ENCODE results near the gene PRMT3. TPM values are rescaled to one million over a fixed set of nuclear protein-coding genes. Genes with fewer than 3 reads are reported as not detected.
"Not testable (repeated sequence)": the region's sequence is repeated elsewhere in the genome, so short reads cannot be mapped to it uniquely, and the experiment has no call there.

PRMT3 gene
- total RNA-seq, 1 experiment from 2014 or later = 28.3 TPM

DNA sequence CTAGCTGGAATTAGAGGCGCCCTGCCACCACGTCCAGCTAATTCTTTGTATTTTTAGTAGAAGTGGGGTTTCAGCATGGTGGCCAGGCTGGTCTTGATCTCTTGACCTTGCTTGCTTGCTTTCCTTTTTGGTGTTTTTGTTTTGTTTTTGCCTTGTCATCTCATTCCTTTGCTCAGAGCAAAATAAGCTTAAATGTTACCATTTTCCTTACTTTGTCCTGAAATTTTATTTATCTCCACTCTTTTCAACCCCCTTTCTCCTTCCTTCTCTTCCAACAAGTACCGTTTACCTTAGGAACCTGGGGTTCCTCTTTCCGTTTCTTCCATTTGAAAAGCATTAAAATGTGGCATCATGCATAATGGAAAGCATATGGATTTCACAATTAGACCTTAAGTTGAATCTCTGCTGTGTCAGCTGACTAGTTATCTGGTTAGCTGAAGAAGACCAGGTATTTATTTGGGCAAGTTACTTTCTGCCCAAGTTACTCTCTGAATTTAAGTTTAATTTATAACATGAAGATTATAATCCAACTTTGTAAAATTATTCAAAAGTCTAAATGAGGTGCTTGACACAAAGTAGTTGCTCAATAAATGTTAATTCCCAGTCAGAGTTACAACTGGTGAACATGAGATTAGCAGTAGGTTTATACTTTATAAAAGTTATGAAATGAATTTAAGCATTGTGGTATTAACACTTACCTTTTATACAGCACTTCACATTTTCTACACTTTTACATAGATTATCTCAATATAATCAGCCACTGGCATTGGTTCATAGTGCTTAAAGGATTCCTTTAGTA is 69.7 kb downstream of the PRMT3 start:
- DNase-seq (ENCODE audit: low read depth) = no peak

DNA sequence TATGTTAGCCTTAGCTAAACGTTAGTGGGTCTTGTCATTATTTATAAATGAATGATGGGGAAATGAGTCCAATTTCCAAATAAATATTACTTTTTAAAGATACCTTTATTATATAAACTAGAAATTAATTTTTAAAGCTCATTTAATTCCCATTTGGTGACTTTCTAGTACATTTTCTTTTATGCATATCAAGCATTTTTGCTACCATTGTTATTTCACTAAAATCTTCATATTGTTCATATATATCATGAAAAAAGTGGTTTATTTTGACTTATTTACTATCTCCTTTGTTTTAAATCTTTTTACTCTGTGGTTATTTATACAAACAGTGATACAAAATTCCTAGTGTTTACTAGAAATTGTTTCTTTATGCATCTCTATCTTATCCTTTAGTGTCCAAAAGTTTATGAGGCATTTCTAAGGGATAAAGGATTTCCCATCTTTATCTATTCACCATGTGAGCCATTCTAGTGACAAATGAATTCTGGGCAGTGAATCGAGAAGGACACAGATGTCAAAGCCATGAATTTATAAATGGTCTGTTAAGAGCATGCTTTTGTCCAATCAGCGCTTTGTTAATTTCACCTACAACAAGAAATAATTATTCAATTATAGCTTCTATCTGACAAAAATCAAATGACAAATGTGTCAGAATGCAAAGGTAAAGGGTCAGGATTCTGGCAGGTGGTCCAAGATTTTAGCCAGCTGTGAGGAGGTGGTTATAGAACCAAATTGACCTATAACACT is 70.6 kb downstream of the PRMT3 start:
- no peak for DNase-seq (ENCODE audit: low read depth)

DNA sequence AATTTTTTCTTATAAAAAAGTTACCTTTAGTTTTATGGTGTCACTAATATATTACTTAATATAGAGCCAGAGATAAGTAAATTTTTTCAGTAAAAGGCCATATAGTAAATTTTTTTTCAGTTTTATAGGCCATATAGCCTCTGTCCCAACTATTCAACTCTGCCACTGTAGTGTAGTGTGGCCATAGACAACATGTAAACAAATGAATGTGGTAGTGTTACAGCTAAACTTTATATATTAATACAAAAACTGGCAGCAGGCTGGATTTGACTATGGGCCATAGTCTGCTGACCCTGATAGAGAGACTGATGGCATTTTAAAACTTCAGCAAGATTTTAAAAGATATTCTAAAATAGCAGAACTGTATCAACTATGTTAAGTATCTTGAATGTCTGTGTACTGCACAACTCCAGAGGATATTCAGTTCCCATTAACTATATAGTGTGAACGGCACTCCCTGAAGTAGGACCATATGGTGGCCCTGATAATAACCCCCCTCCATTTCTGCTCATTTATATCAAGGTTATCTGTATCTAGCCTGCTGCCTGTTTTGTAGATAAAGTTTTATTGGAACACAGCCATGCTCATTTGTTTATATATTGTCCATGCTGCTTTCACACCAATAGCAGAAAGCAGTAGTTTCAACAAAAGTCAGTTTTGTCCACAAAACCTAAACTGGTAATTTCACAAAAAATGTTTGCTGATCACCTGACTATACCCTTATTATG is 71.6 kb downstream of the PRMT3 start:
- DNase-seq (ENCODE audit: low read depth) = no peak

DNA sequence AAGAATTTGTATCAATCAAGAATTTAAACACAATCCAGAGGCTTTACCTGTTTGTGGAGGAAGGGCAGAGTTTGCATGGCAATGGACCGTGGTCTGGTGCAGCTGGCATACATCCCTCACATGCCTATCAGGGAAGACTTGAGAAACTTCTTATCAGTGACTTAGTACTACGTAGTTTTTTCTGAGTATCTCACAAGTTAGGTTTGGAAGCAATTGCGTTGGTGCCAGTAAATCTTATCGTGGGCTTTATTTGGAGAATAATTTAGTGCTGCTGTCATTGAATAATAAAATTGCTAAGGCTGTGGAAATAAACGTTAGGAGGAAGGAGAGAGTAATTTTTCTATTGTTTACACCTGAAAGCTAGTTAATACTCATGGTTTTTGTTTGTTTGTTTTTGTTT is 72.3 kb downstream of the PRMT3 start:
- DNase-seq (ENCODE audit: low read depth) = no peak

DNA sequence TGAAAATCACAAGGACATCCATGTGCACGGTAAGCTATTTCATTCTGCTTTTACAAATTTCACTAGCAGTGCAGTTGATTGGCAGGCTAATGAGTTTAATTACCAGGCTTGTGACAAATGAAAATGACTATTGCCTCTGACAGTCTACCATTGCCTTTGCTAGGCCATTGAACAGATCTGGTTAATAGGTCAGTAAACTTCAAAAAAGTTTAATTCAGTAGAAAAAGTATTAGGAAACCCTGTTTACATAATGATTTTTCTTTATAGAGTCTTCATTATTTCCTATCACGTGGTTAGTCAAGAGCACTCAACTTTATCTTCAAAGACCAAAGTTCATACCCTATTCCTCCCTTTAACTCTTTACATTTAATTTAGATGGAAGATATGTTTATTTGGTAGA is 77.0 kb downstream of the PRMT3 start:
- no peak for DNase-seq (ENCODE audit: low read depth)

DNA sequence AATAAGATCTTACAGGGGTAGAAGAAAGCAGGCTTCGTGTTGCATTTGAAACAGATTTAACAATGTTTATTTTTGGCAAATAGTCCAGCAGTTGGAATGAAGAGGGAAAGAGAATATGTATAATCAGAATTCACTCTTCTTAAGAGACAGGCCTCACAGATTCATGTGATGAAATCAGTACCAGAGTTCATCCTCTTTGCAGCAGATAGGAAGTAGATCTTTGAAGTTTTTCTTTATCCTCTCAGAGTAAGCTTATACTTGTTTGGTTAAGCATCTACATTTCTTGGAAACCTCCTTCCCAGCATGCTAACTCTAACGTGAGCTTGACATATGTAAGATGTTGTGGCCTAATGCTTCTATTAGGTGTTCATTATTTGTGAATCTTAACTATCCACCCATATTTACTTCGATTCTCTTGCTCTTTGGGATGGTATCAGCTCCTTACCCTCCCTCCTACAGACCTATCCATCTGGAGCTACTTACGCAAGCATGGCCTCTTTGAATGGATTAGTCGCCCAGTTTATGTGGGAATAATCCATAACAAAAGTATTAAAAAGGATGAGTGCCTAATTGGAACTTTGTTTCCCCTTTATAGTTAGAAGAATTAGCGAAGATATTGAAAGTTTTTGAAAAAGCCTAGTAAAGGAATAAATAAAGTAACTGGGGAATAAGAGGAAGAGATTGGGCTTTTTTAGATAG is 80.1 kb downstream of the PRMT3 start:
- DNase-seq (ENCODE audit: low read depth) = no peak

DNA sequence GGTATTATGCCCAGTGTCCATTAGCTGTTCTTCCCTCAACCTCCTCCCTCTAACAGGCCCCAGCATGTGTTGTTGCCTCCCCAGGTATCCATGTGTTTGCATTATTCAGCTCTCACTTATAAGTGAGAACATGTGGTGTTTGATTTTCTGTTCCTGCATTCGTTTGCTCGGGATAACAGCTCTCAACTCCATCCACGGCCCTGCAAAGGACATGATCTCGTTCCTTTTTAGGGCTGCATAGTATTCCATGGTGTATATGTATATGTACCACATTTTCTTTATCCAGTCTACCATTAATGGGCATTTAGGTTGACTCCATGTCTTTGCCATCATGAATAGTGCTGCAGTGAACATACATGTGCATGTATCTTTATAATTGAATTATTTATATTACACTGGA is 82.8 kb downstream of the PRMT3 start:
- DNase-seq (ENCODE audit: low read depth) = no peak

DNA sequence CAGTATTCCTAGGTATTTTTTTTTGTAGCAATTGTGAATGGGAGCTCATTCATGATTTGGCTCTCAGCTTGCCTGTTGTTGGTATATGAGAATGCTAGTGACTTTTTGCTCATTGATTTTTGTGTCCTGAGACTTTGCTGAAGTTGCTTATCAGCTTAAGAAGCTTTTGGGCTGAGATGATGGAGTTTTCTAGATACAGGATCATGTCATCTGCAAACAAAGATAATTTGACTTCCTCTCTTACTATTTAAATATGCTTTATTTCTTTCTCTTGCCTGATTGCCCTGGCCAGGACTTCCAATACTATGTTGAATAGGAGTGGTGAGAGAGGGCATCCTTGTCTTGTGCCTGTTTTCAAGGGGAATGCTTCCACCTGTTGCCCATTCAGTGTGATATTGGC is 84.4 kb downstream of the PRMT3 start:
- not testable (repeated sequence) for DNase-seq (ENCODE audit: low read depth)

DNA sequence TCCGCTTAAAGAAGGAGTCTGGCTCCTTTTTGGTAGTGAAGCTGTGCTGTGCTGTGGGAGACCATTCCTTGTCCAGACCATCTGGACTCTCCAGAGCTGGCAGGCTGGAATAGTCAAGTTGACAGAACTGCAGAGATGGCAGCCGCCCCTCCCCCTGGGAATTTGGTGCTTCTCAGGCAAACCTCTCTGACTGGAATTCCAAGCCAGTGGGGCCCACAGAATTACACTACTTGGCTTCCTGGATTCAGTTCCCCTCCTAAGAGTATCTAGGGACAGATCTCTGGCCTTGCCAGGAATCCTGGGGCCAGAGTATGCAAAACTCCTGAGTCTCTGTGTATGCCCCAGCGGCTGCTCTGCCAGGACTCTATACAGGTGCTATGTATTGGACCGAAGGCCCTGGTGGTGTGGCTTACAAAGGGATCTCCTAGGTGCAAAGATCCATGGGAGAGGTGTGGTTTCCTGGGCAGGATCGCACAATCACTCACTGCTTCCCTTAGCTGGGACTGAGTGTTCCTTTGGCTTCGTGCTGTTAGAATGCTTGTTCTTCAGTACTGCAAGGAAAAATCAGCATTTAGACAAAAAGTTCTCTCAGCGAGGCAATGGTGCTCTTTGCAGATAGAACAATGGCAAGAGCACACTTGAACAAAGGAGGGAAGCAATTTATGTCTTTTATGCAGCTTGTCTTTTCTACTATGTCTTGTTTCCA is 86.8 kb downstream of the PRMT3 start:
- no peak for DNase-seq (ENCODE audit: low read depth)

DNA sequence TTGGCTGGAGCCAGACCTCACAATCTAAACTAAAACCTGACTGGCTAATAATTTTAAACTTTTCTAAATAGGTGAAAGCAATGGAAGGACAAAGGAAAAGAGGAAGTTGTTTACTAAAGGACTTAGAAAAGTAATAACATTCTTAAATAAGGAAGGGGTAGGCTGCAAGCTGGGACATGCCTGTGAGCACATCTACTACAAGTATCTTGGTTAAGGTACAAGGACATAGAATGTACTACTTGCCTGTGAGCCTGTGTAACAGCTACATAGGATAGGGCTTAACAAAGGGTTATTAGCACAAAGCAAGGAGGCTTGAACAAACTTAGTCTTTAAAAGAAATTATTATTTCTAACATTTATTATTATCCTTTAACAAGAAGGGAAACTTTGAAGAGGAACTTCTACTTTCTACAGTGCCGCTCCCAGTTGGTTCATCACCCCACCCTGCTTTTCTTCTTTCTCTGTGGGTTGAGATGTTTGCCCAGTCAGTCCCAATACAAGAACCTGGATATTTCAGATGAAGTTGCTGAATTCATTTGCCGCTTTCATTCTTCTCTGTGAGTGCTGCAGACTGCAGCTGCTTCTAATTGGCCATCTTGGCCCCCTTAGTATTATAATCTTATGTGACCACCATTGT is 87.5 kb downstream of the PRMT3 start:
- no peak for DNase-seq (ENCODE audit: low read depth)

DNA sequence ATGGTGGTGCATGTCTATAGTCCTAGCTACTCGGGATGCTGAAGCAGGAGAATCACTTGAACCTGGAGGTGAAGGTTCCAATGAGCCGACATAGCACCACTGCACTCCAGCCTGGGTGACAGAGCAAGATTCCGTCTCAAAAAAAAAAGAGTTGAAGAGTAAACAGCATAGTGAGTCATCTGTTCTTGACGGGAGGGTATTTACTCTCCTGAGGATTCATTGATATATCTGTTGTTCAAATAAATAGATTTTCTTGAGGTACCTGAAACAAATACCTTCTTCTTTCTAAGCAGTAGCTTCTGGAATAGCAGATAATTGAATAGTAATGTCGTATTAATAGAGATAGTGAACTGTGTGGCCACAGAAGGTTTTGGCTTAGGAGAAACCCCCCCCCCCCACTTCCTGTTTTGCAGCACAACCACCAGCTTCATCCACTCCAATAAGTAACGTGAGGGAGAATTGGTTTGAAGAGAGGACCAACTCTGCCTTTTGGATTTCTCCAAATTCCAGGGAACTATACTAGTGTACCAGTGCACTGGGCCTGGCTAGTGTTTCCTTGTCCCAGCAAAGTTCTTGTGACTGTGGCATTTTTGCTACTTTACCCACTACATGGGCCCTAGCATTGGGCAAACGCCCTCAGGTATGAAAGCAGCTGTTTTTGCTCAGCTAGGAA is 90.0 kb downstream of the PRMT3 start:
- DNase-seq (ENCODE audit: low read depth) = no peak

DNA sequence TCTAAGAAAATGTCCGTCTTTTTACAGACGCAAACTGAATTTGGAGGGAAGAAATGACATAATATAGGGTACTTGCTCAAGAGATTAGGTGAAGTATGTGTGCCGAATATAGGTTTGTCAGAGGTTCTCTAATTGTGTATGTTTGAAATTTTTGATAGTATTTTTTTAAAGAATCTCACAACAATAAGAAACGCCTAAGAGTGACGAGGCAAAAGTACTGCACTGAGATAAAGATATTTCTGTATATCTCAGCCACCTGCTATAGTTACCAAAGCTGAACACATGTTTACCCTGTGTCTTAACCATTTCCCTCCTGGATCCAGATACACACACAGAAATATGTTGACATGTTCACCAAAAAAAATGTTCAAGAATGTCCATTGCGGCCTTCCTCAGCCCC is 92.0 kb downstream of the PRMT3 start:
- no peak for DNase-seq (ENCODE audit: low read depth)

DNA sequence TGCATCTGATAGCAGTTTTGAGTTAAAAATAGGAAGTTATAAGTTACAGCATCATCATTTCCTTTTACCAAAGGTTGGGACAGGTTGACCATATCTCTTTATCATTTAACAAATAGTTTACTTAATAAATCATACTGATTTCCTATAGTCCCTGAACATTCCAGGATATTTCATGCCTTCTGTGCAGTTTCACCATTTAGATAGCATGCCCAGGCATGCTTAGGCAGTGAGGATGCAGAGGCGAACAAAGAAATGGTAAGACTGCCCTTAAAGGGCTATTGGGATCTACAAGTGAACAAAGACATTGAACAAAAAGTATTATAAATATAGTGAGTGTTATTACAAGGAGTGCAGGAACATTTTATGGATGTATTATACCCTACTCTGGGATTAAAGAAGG is 96.4 kb downstream of the PRMT3 start:
- DNase-seq (ENCODE audit: low read depth) = no peak

DNA sequence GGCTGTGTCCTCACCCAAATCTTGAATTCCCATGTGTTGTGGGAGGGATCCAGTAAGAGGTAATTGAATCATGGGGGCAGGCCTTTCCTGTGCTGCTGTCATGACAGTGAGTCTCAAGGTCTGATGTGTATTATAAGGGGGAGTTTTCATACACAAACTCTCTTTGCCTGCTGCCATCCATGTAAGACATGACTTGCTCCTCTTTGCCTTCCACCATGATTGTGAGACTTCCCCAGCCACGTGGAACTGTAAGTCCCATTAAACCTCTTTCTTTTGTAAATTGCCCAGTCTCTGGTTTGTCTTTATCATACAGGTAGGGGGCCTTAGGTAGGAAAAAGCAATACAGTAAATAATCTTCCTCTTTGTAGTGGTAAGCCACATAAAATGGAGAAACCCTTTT is 96.9 kb downstream of the PRMT3 start:
- not testable (repeated sequence) for DNase-seq (ENCODE audit: low read depth)

DNA sequence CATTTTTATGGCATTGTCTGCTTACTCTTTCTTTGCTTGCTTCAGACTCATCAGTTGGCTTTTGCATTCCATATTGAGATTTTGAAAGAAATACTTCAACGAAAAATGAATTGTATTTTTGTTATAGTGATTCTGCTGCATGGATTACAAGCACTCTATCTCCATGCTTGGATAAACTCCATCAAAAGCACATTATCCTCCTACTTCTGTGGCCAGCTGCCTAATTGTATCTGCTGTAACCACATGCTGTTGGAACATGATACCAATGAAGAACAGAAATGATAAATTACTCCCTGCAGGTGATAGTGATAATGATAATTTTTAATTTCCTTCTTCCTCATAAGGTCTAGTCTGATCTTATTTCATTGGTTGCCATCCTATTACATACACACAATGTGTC is 100.8 kb downstream of the PRMT3 start:
- DNase-seq (ENCODE audit: low read depth) = no peak

DNA sequence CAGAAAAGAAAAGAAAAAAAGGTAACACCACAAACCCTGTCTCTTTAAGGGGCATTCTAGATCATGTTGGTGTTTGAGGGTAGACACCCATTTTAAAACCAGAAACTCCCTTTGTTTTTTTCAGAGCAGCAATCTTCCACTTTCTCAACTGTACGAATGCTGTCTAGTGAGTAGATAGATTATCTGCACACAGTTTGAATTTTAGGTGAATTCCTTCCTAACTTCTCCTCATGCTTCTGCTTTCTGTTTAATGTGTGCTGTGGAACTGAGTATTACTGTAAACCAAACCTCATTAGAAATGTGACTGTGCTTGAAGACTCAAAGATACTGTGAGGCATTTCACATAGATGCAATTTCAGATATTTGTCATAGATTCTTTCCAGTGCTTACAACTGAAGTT is 102.4 kb downstream of the PRMT3 start:
- no peak for DNase-seq (ENCODE audit: low read depth)

DNA sequence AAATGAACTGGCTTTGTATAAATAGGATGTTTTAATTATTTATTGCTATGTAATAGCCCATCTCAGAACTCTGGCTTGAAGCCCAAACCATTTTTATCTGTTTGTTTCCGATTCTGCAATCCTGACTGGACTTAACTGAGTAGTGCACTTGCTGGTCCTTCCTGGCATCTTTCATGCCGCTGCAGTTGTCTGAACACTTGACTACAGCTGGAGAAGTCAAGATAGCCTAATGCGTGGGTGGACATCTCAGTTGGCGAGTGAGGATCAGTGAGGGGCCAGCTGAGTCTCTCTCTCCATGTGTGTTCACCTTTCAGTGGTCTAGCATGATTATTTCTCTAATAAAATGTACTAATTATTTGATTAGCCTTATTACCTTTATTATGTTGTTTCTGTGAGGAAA is 105.8 kb downstream of the PRMT3 start:
- DNase-seq (ENCODE audit: low read depth) = no peak

DNA sequence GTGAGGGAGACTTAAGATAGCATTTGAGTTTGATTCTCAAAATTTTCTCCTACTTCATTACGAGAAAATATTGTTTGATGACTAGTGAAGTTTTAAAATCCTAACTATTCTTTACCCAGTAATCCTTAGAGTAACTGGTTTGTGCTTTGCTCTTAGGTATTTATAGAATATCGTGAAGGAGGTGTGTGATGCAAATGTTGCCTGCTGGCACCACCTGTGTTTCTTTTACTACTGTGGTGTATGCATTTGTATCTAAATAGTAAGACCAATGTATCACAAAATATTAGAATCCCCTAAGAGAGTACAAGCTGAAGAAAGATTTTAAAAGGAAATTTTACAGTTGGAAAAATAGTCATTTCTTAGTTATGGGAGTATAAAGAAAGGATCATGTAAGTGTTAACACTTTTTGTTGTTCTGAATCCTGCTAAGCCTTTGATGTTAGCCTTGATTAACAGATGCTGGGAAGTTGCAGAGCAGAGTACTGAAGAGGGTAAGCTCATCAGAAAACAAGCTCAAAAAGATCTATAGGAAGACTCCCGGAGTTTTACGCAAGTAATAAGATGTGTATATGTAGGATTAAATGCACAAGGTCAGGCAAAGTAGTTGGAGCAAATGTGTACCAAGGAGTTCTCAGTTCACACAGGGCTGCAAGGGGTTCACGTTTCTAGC is 109.7 kb downstream of the PRMT3 start:
- DNase-seq (ENCODE audit: low read depth) = no peak

DNA sequence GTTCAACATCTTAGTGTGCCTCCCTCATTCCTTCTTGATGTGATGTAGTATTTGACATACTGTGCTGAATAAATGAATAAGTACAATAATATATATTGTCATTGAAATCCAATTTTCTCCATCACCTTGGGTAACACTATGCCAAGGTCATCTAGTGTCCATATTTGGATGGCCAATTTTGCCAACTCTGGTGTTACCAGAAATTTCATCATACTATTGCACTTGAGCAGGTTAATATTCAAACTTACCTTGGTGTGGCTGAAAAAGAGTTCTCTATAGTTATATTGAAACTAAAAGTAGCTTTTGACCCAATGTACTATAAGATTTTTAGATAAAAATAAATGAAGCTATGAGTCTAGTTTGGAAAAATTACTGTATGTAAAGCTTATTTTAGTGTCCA is 113.7 kb downstream of the PRMT3 start:
- no peak for DNase-seq (ENCODE audit: low read depth)

DNA sequence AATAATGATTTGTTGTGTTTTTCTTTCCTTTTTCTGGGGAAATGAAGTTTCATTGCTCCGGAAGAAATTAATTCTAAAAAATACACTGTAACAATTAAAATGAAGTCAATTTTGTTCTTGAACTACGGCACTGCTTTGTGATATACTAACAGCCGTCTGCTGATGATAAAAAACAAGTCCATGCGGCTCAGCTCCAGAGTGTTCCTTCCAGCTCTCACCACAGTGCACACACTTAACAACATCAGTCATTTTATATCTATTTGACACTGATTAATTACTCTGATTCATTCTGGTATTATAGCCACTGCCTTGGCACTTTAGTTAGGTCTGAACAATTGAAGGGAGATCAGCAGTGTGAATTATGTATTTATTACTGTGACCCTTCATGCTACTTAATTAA is 114.5 kb downstream of the PRMT3 start:
- DNase-seq (ENCODE audit: low read depth) = no peak

All from Daoy (cell line).